GM19328 (cell line): Measurements from ENCODE around the gene CTTNBP2.

Experiments
- ATAC-seq: cut with Tn5 transposase; IDR thresholded peaks from one replicate; pipeline ENCODE4 v1.9.1; 2021; ENCODE audit warnings: mild to moderate bottlenecking, moderate library complexity; ENCODE audit not compliant: unreplicated experiment

CTTNBP2 gene

DNA sequence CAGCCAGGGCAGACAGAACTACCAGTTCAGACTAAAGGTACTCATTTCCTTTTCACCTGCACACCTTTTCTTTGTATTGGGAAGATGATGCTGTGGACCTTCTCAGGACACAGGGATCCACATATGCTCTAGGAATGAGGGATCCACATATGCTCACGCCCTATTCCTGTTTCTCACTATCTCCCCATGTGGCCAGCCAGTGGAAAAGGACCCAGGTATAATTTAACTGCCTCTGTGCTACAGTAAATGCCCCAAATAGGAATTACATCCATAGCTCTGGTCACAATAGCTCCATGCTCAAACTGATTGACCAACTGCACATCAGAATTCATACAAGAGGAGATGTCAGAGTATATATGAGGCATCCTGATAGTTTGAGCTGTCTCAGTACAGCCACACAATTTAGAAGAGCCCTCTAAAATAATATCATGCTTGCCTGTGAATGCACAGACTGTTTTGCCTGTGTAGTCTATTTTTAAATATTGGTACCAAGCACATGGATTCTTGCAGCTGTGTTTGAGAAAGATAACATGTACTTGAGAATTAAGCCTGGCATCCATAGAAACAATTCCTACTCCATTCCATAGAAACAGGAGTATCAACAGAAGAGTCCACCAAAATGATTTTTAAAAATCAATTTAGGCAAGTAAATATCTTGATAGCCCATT is 43.7 kb downstream of the CTTNBP2 start:
- ATAC-seq: no peak

- ATAC-seq: no peak
Observed at GRCh38 chr7:117828825-117829224, 44.4 kb downstream of the CTTNBP2 start.

- ATAC-seq: no peak
Observed at GRCh38 chr7:117827862-117828261, 45.4 kb downstream of the CTTNBP2 start.

GRCh38 chr7:117825132-117825531 is 48.1 kb downstream of the CTTNBP2 start:
- no peak for ATAC-seq

DNA sequence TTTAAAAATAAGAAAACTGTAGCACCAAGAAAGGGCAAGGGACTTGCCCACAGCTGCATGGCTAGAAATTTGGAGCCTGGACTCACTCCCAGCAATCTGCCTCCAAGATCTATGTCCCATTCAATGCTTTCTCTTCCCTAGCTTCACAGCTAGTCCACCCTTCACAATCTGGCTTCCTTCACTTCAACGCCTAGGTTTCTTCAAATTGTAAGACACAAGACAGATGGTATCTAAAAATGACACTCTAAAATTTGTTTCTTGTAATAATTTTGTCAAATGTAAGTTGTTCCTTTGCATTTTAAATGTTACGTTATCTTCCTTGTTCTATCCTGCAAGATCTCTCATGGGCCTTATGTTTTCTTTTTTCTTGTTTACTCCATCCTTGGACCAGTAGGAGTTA is 48.6 kb downstream of the CTTNBP2 start:
- ATAC-seq: no peak

DNA sequence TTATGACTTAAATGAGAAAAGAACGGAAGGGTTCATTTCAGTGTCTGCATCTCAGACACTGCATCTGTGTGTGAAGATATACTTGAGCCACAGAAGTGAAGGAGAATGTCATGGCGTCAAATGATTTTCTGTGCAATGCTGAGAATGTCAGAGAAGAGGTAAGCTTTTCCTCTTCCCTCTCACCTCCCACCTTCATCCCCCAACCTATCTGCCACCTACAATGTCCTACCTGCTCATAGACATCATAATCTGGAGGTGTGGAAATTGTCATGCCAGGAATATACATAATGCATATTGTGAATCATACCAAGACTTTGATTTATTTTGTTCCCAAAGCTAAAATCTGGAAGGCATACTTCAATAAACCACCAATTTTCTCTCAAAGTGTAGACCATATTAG is 53.7 kb downstream of the CTTNBP2 start:
- no peak for ATAC-seq

DNA sequence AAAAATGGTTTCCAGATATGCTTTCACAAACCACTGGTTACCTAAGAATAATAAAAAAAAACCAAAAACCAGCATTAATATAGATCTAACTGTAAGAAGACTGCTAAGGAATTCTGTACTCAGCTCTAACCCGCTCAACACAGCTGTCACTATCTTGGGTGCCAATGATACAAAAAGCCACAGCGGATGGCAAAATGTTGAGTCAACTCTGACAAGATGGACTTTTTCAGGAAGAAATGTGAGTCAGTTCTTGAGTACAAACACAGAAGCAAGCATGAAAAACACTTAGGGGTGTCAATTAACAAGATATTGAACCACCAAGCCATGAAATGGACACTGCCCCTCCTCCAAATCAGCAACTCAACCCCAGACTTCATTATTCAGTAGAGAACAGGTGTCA is 55.0 kb downstream of the CTTNBP2 start:
- ATAC-seq: no peak

DNA sequence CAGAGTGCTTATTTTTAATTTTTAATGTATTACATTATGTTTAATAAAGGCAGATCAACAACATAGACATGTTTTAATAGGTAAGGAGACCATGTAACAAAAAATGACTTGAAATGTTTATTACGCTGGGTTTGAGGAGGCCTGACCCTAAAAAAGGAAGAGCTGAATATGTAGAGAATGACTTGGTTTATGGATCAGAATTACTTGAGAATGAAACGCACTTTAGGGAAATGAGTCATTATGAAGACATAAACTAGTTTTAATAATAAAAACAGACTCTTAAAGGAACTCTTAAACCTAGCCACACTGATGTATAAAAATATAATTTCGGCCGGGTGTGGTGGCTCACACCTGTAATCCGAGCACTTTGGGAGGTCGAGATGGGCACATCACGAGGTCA is 56.5 kb downstream of the CTTNBP2 start:
- ATAC-seq: no peak

DNA sequence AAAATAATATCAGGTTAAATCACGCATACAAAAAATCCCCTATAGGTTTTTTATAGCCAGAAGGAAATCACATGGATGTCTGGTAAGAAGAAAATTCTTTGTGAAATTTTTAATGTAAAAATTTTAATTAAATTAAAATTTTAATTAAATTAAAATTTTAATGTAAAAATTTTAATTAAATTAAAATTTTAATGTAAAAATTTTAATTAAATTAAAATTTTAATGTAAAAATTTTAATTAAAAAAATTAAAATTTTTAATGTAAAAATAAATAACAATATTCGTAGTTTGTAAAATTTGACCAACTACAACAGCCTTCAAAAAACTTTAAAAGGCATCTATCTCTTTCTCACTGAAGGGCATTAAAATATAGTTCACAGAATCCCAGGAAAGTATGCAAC is 61.5 kb downstream of the CTTNBP2 start:
- ATAC-seq: no peak

DNA sequence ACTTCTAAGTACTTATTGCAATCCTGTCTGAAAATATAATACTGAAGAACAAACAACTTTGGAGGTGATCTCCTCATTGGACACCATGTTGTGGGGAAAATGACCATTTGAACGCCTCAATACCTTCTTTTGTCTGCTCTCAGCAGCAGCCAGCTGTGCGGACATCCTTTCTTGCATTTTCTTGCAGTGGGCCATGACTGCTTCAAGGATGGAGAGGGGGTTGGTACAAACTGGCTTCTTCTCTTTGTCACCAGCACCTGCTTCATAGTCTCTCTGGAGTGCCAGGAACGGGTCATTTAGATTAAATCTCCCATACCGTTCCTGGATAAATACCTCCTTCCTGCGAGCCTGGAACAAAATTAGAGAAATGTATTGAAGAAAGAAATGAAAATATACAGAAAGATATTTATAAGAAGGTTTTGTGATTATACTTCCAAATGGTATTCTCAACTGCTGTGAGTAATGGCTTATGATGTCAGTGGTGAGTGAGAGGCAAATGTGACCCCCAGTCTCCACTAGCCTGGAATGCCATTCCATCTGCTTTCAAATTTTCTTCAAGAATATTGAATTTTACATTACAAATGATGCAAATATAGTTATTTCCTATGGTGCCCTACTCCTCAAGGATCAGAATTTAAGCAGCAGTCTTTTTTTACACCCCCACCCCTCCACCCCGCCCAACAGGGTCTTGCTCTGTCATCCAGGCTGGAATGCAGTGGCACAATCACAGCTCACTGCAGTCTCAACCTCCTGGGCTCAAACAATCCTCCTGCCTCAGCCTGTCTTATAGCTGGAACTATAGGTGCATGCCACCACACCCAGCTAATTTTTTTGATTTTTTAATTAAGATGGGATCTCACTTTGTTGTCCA is 62.4 kb downstream of the CTTNBP2 start:
- no peak for ATAC-seq

DNA sequence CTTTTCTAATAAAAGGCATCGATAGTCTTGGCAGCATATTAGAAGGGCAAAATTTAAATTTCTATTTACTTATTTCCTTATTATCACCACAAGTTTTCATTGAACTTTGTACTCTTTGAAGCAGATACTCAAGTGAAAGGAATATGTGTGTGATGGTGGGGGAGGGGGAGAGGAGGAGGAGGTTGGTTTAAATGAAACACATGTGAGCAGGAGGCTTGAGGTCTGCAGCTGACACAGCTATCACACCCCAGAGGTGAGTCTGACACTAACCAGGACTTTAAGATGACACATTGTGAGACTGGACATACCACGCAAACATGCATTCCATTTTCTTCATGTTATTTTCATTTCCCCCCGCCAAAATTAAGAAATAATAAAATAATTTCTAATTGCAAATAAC is 63.3 kb downstream of the CTTNBP2 start:
- ATAC-seq: no peak

DNA sequence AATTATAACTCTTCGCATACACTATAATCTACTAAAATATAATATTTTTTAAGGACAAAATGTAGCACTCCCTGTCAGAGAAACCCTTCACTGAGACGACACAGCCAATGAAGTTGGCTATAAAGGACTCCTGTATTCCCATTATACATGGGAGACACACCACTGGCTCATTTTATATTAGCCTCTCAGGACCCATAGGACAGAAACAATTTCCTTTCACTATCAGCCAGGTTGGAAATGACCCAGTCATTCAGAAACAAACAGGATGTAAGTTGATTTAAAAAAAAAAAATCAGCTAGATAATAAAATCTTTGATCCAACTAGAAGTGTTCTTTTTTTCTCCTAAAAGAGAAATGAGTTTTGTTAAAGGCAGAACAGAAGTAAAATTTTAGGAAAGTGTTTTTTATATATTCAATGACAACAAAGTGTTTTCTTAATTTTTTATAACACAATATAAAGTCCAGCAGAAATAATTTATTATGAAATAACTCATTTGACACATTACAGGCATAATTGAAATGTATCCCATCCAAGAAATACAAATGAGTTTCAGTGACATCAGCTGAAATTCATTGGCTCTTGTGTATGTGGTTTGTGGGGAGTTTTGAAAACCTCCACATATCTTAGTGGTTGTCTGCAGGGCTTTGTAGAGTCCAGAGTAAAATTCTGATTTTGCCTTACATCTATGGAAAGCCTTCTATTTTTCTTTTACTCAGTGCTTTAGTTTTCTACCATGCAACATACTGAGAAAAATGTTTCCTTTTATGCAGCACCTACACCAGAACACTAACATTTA is 64.1 kb downstream of the CTTNBP2 start:
- ATAC-seq: no peak

GRCh38 chr7:117808341-117808757 is 64.9 kb downstream of the CTTNBP2 start:
- no peak for ATAC-seq

DNA sequence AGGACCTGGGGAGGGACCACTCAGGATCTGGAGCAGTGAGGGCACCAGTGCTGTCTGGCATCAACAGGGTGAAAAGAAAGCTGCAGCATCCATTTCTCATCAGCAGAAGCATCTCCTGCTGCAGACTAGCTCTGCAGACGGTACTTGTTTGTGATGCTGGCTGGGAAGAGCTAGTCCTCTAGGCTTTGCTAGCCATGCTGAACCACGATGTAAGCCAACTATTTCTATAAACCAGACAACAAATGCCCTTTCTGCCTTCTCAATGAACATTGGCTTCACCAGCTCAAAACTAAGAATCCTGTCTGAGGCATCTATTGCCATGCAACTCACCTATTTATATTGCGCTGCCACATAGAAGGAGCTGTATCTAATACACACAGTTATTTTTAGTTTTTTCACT is 65.6 kb downstream of the CTTNBP2 start:
- no peak for ATAC-seq

DNA sequence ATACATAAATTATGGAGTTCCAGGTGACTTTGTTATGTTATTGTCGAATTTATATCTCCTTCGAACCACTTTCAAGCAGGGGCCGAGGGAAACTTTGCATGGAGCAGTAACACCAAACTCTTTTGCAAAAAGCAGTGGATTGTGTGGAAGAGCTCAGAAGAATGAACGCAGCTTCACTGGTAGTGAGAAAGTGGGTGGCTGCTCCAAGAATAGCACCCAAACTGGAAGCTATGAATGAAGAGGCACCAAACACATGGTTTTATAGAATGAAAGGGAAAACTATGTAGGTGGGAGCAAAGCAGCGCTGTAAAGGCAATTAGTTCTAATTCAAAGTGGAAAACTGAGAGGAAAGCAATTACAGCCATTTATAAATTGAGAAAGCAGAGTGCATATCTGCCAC is 67.2 kb downstream of the CTTNBP2 start:
- ATAC-seq: no peak

GRCh38 chr7:117805241-117805640 is 68.0 kb downstream of the CTTNBP2 start:
- ATAC-seq: no peak

GRCh38 chr7:117803476-117803875 is 69.8 kb downstream of the CTTNBP2 start:
- ATAC-seq: no peak

DNA sequence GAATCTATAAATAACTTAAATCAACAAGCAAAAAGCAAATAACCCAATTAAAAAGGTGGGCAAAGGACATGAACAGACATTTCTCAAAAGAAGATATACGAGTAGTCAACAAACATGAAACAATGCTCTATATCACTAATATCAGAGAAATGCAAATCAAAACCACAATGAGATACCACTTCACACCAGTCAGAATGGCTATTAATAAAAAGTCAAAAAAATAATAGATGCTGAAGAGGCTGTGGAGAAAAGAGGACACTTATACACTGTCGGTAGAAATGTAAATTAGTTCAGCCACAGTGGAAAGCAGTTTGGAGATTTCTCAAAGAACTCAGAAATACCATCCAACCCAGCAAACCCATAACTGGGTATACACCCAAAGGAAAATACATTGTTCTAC is 70.6 kb downstream of the CTTNBP2 start:
- no peak for ATAC-seq

DNA sequence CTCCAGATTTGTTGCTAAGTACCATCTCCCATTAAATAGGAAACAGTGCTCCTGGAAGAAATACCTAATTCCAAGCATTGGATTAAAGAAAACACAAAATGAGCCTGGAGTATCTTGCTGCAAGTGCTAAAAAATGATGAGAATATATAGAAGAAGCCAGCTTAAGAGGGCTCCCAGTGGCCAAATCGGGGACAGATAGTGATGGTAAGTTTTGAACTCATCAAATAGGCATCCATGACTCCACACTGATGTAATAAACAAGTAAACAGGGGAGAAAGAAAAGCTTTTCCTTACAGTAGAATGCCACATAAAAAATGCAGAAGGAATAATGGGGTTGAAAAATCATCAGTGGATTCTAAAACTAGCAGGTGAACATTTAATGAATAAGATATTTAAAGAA is 72.4 kb downstream of the CTTNBP2 start:
- no peak for ATAC-seq

GRCh38 chr7:117800406-117800805 is 72.8 kb downstream of the CTTNBP2 start:
- ATAC-seq: no peak

GRCh38 chr7:117796889-117797288 is 76.4 kb downstream of the CTTNBP2 start:
- ATAC-seq: no peak

- no peak for ATAC-seq
Observed at GRCh38 chr7:117793976-117794375, 79.3 kb downstream of the CTTNBP2 start.
